Activated CD8-positive, alpha-beta memory T cell treated with anti-CD3 and anti-CD28 coated beads, Interleukin-2, amount 10 ng/mL, durations not matched to agents 7 days and 5 days (primary cell): ENCODE results near the gene ATP6V1B1. TPM values are rescaled to one million over a fixed set of nuclear protein-coding genes. Genes with fewer than 3 reads are reported as not detected.
"Not testable (repeated sequence)": the region's sequence is repeated elsewhere in the genome, so short reads cannot be mapped to it uniquely, and the experiment has no call there.

Experiments
- ATAC-seq: fragments of 150-1000 bp; cut with Tn5 transposase; one replicate; pipeline ENCODE4 v1.10.0; 2021; ENCODE audit warnings: moderate library complexity
- CTCF ChIA-PET: fragments of 350-600 bp; sonication (Branson Sonifier 250); formaldehyde crosslinking; loops from one replicate; lab custom pipeline; 2021; ENCODE audit warnings: antibody characterized with exemption; lab: Charles Lee
- DNase-seq: peaks from one replicate; pipeline ENCODE4 v3.0.0-alpha.2; 2020
- H3K27ac Mint-ChIP-seq: one replicate; pipeline ENCODE4 v1.8.0; 2021; ENCODE audit warnings: mild to moderate bottlenecking, mixed read lengths
- H3K27me3 Mint-ChIP-seq: one replicate; pipeline ENCODE4 v1.8.0; 2021; ENCODE audit warnings: mixed read lengths
- H3K36me3 Mint-ChIP-seq: one replicate; pipeline ENCODE4 v1.8.0; 2021; ENCODE audit warnings: mild to moderate bottlenecking, mixed read lengths
- H3K4me1 Mint-ChIP-seq: one replicate; pipeline ENCODE4 v1.8.0; 2021; ENCODE audit warnings: mixed read lengths
- H3K4me3 Mint-ChIP-seq: one replicate; pipeline ENCODE4 v1.8.0; 2021; ENCODE audit warnings: mild to moderate bottlenecking, moderate library complexity, mixed read lengths
- H3K9me3 Mint-ChIP-seq: one replicate; pipeline ENCODE4 v1.8.0; 2022; ENCODE audit warnings: low read depth, mixed read lengths
- total RNA-seq, 2 experiments: library from RNA; stranded (reverse); gene quantifications; one replicate each; pipeline ENCODE4 v1.2.3, GENCODE V29; 2021

ATP6V1B1 gene
- total RNA-seq, 2 experiments from 2014 or later, result not detected

DNA sequence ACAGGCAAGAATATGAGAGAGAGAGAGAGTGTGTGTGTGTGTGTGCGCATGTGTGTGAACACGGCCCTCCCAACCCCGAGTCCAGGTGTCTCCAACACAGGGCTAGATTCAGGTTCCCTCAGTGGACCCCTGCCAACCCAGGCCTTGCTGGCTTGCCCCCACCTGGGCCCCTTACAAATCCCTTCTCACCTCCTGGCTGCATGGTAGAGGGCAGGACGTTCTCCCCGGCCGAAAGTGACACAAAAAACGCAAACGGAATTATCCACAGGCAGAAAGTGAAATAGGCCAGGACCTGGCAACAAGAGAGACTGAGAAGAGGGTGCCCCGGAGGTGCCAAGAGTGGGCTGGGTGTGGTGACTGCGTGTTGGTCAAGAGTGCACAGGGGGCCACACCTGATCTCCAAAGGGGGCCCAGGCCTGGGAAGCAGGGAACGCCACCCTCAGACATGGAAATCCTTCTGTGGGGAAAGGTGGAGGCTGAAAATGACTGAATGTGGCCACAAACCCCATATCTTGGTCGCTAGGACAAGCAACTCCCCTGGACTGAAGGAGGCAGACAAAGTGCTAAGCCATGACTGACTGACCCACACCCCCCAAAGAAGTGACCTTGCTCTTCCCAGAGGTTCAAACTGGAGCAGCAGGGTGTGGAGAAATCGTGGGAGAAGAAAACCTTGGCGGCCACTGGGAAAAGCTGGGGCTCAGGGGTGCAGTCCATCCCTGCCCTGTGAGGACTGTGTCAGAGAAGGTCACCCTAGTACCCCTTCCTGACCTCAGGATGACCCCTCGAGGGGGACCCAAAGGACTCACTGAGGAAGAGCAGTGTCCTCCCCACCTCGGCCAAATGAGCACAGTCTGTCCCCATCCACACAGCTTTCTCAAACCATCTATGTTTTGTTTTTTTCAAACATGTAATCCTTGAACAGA, 53.3 kb downstream of the ATP6V1B1 start:
- Mint-ChIP-seq H3K9me3 (no peaks in the 10 kb centered on the region), H3K27ac (no peak overlapping the region)
- CTCF ChIA-PET, result interaction anchor here (0.7 kb wide), 2 partner anchors 18 to 23 kb away, joined by 3 read pairs; no protein-coding TSS in a partner anchor

DNA sequence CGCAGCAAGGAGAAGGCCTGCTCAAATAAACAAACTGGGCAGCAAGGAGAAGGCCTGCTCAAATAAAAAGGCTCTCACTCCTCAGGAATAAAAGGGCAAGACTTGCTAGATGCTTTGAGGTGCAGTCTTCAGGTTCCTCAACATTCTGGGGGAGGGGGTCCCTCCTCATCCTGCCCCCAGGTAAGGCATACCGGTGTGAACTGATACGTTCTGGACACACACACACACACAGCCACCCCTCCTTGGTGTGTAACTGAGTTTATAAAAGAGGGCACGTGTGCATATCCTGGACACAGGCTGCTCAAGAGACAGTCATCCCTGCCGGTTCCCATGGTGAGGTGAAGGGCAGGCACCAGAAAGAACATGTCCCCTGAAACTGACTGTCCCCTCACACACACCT, 54.5 kb downstream of the ATP6V1B1 start:
- Mint-ChIP-seq H3K9me3 (no peaks in the 10 kb centered on the region), H3K27me3 (no peaks in the 10 kb centered on the region), H3K27ac (no peak overlapping the region), H3K4me1 (peaks cover 22% of the 10 kb centered on the region), H3K4me3 (no peak overlapping the region), H3K36me3 (peaks cover 21% of the 10 kb centered on the region)
- CTCF ChIA-PET, result interaction anchor here (1.0 to 2.7 kb wide), 2 partner anchors 11 to 25 kb away, joined by 3 to 9 read pairs; no protein-coding TSS in a partner anchor
- ATAC-seq (no peak), DNase-seq (no peak)

More for the DNA sequence above, 53.3 kb downstream of the ATP6V1B1 start:
- peaks cover 19% of the 10 kb centered on the region for H3K36me3 Mint-ChIP-seq
- H3K4me1 Mint-ChIP-seq, result peaks cover 30% of the 10 kb centered on the region
- H3K4me3 Mint-ChIP-seq, result no peak overlapping the region
- peak; percentile 23 for DNase-seq
- no peak for ATAC-seq
- no peaks in the 10 kb centered on the region for H3K27me3 Mint-ChIP-seq

DNA sequence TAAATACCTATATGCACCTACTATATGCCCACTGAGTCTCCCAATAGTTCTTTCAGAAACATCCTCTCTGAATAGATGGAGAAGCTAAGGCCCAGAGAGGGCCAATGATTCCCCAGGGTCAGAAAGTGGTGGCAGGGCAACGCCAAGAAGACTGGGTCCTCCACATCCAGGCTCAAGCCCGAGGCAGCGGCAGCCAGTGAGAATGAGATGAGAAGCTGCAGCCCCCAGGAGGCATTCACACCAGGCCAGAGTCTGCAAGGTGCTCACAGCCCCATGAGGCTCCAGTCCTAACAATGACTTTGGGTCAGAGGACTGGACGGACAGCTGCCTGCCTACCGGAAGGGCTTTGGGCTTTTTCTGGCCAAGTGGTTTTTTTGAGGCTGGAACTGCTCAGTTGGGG, 55.4 kb downstream of the ATP6V1B1 start:
- CTCF ChIA-PET, result interaction anchor here (1.0 to 2.7 kb wide), 3 partner anchors 10 to 26 kb away, joined by 3 to 9 read pairs (median 3); no protein-coding TSS in a partner anchor
- H3K4me3 Mint-ChIP-seq, result no peak overlapping the region
- peaks cover 17% of the 10 kb centered on the region for H3K36me3 Mint-ChIP-seq
- H3K27ac Mint-ChIP-seq, result no peak overlapping the region
- ATAC-seq, result no peak
- no peaks in the 10 kb centered on the region for H3K9me3 Mint-ChIP-seq
- H3K4me1 Mint-ChIP-seq, result peaks cover 25% of the 10 kb centered on the region
- no peaks in the 10 kb centered on the region for H3K27me3 Mint-ChIP-seq
- DNase-seq, result peak; percentile 28

DNA sequence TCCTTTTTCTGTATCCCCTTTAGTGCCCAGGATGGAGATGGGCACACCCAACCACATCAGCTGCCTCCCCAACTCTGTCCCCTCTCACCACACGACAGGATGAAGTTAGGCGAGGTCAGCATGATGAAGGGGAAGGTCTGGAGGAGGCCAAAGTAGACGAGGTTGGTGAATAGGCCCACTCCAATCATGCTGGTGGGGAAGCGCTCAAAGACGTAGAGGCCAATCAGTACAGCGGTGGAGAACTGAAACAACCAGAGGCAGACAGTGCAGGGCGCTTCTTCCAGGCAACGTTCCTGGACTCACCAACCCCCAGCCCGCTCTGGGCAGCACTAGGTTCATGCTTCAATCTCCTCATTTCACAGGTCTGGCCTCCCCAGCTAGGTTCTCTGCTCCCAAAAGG, 56.0 kb downstream of the ATP6V1B1 start:
- Mint-ChIP-seq H3K36me3 (peaks cover 12% of the 10 kb centered on the region), H3K27ac (no peak overlapping the region), H3K4me3 (no peak overlapping the region), H3K9me3 (no peaks in the 10 kb centered on the region), H3K4me1 (peaks cover 25% of the 10 kb centered on the region), H3K27me3 (no peaks in the 10 kb centered on the region)
- ATAC-seq (no peak), DNase-seq (peak; percentile 27)
- CTCF ChIA-PET, result interaction anchor here (1.5 to 3.0 kb wide), 4 partner anchors 8 to 14 kb away, joined by 3 to 18 read pairs (median 8); partner anchors contain the start of gene ANKRD53

DNA sequence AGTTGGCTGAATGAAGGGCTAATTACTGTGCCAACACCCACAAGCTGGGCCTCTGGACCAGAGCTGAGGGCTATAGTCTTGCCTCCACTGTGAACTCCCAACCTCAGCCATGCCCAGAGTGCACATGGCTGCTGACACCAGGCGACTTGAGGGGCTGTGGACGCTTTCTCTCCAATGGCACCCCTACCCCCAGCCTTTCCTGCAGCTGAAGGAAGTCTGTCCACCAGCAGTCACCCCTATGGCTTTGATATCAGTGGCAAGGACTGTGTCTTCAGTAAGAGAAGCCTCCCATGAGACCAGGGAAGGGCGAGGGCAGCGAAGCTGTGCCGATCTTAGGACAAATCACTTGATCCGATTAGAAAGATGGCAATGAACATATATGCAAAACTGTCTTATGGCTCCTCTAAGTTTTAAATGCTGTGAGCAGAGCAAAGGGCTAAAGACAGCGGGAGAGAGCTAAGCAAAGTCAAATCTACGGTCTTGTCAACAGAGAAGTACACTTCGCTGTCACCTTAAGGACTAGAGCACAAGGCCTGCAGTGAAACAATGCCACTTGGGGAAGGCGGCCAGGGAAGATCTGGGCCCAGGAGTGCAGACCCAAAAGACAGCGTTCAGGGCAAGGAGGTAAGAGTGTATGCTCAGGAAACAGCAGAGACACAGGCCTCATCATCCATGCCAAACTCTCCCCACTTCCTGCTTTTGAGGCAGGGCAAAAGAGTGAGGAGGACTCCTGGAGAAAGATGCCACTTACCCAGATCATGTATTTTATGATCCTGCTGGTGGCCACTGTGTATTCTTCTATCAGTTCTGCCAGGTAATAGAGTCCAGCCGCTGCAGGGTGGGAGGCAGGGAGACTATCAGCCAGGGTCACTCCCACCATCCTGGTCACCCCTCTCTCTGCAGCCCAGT, 57.5 kb downstream of the ATP6V1B1 start:
- Mint-ChIP-seq H3K9me3 (no peaks in the 10 kb centered on the region), H3K4me3 (peak overlapping the region; percentile 96), H3K36me3 (peaks cover 8% of the 10 kb centered on the region), H3K4me1 (peaks cover 25% of the 10 kb centered on the region), H3K27ac (peak overlapping the region; percentile 84), H3K27me3 (no peaks in the 10 kb centered on the region)
- DNase-seq (peak; percentile 42), ATAC-seq (no peak)
- CTCF ChIA-PET, result interaction anchor here (1.2 to 3.0 kb wide), 5 partner anchors 8 to 33 kb away, joined by 3 to 18 read pairs (median 8); partner anchors contain the start of gene ANKRD53

DNA sequence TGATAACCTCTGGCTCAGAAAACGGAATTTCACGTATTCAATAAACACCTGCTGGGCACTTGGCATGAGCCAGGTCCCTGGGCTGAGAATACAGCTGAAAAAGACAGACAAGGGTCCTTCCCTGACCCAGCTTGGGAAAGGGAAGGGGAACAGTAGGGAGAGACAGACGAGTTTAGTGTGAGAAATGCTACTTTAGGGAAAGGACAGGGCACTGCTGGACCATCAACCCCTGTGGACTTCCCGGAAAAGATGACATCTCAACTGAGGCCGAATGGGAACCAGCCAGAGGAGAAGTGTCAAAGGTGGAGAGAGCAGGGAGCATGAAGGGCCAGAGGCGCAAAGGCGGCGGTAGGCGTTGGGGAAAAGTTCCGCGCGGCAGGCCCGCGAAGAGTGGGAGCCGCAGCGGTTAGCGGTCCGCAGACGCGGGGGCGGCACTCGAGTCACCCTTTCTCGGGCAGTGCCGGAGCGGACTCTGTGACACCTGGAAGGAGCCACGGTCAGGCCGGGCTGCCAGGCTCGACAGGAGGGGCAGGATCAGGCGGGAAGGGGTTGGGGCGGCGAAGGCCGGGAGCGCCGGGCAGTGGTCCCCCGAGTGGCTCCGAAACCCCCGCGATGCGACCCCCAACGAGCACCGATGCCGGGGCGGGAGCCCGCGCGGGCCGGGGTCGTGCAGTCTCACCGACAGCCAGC, 58.5 kb downstream of the ATP6V1B1 start:
- Mint-ChIP-seq H3K27ac (peak overlapping the region; percentile 84), H3K36me3 (peaks cover 6% of the 10 kb centered on the region), H3K27me3 (no peaks in the 10 kb centered on the region), H3K4me3 (peak overlapping the region; percentile 96), H3K4me1 (peaks cover 31% of the 10 kb centered on the region), H3K9me3 (no peaks in the 10 kb centered on the region)
- peak; percentile 62 for DNase-seq
- CTCF ChIA-PET, result interaction anchor here (1.2 to 3.0 kb wide), 3 partner anchors 10 to 34 kb away, joined by 3 to 18 read pairs (median 6); no protein-coding TSS in a partner anchor
- ATAC-seq, result peak; percentile 33

DNA sequence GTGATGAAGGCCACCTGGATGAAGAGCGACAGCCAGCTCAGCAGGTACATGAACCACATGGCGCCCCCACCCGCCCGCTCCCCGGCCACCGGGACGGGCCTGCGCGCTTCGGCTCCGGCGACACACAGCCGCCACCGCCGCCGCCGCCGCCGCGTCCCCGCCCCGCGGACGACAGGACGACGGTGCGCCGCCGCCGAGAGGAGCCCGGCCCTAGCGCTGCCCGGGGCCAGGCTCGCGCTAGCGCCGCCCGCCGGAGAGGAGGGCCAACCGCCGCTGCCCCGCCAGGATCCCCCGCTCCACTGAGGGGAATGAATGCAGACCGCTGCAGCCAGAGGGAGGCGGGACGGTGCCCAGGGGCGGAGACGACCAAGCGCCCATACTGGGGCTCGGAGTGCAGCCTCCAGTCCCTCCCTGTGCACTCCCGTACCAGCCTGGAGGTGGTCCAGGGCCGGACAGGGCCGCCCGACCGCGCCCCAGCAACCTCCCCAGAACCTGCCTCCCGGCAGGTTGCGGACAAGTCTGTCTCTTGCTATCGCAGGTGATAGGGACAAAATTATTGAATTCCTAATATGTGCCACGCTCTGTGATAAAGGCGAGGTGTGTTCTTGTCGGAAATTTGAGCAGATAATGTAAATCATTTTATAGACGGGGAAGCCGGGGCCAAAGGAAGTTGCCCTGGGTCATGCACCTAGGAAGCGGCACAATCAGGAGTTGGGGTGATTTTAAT, 59.2 kb downstream of the ATP6V1B1 start, which contains the start of gene TEX261:
Gene TEX261, minus strand, starts transcription at position 175 of the 727 bp plus-strand sequence. Its CDS starts 116 bp downstream, at position 59.
- ATAC-seq, result peak; percentile 98
- CTCF ChIA-PET, result no interaction called here

DNA sequence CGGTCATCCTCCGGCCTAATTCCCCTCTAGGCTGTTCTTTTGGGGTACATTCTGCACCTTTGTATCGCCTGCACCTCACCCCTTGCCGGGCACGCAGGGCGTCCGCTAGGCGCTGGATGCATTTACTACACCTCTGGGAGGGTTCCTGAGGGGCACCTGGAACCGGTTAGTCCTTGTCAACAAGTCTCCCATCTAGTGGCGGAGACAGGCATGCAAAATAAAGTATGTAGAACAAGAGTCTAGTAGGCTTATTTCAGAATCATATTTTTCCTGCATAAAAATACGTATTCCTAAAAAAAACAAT, 59.7 kb downstream of the ATP6V1B1 start:
- Mint-ChIP-seq H3K4me1 (peaks cover 41% of the 10 kb centered on the region), H3K27me3 (no peaks in the 10 kb centered on the region), H3K36me3 (peaks cover 6% of the 10 kb centered on the region), H3K4me3 (peak overlapping the region; percentile 96), H3K27ac (peak overlapping the region; percentile 78), H3K9me3 (no peaks in the 10 kb centered on the region)
- DNase-seq, result peak; percentile 77
- CTCF ChIA-PET, result no interaction called here
- ATAC-seq, result peak; percentile 45

More for the DNA sequence above, 59.2 kb downstream of the ATP6V1B1 start, which contains the start of gene TEX261:
- peaks cover 6% of the 10 kb centered on the region for H3K36me3 Mint-ChIP-seq
- H3K4me1 Mint-ChIP-seq, result peaks cover 38% of the 10 kb centered on the region
- H3K4me3 Mint-ChIP-seq, result peak within 1 kb of the TSS; percentile 96
- peak; percentile 92 for DNase-seq
- no peaks in the 10 kb centered on the region for H3K27me3 Mint-ChIP-seq
- H3K27ac Mint-ChIP-seq, result peak within 1 kb of the TSS; percentile 84
- H3K9me3 Mint-ChIP-seq, result no peaks in the 10 kb centered on the region

DNA sequence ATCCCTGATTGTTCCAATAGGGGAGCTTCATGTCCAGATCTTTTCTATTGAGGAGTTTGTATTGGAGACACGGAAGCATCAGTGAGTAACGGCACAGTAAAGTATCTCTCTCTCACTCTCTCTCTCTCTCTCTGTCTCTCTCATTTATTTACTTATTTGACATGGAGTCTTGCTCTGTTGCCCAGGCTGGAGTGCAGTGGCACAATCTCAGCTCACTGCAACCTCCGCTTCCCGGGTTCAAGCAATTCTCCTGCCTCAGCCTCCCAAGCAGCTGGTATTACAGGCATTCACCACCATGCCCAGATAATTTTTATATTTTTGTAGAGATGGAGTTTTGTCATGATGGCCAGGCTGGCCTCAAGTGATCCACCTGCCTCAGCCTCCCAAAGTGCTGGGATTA, 63.2 kb downstream of the ATP6V1B1 start:
- not testable (repeated sequence) for H3K27me3 Mint-ChIP-seq, H3K27ac Mint-ChIP-seq, H3K4me3 Mint-ChIP-seq, H3K9me3 Mint-ChIP-seq, H3K36me3 Mint-ChIP-seq, ATAC-seq, DNase-seq
- CTCF ChIA-PET, result interaction anchor here (4.2 to 4.8 kb wide), 2 partner anchors 16 to 34 kb away, joined by 50 to 72 read pairs; no protein-coding TSS in a partner anchor
- peaks cover 35% of the 10 kb centered on the region for H3K4me1 Mint-ChIP-seq

DNA sequence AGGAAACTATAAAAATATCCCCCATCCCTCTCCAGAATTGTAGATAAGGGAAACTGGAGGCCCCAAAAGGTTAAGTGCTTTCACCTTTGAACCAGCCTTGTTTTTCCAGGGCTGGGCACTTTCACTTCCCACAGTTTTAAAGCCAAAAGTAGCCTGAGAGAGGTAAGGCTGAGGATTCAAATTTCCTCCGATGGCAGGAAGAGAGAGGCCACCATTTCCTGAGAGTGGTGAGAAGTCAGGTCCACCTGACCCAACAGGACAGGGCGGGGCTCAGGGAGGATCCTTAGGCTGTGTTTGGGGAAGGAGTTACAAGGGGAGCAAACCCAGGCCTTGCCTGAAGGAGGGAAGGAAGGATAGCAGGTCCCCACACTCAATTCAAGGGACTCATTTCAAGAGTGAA, 63.7 kb downstream of the ATP6V1B1 start:
- no peaks in the 10 kb centered on the region for H3K27me3 Mint-ChIP-seq
- no peaks in the 10 kb centered on the region for H3K9me3 Mint-ChIP-seq
- CTCF ChIA-PET, result interaction anchor here (4.2 to 4.8 kb wide), 2 partner anchors 16 to 34 kb away, joined by 50 to 72 read pairs; no protein-coding TSS in a partner anchor
- no peak for ATAC-seq
- H3K36me3 Mint-ChIP-seq, result no peaks in the 10 kb centered on the region
- no peak overlapping the region for H3K4me3 Mint-ChIP-seq
- H3K4me1 Mint-ChIP-seq, result peaks cover 33% of the 10 kb centered on the region
- peak overlapping the region; percentile 26 for H3K27ac Mint-ChIP-seq
- DNase-seq, result no peak

DNA sequence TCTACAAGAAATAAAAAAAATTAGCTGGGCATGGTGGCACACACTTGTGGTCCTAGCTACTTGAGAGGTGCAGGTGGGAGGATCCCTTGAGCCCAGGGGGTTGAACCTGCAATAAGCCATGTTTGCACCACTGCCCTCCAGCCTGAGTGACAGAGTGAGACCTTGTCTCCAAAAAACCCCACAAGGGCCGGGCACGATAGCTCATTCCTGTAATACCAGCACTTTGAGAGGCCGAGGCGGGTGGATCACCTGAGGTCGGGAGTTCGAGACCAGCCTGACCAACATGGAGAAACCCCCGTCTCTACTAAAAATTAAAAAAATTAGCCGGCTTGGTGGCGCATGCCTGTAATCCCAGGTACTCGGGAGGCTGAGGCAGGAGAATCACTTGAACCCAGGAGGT, 64.2 kb downstream of the ATP6V1B1 start:
- H3K27me3 Mint-ChIP-seq, H3K27ac Mint-ChIP-seq, H3K4me3 Mint-ChIP-seq, H3K36me3 Mint-ChIP-seq, H3K9me3 Mint-ChIP-seq, ATAC-seq: not testable (repeated sequence)
- peak; percentile 39 for DNase-seq
- peaks cover 33% of the 10 kb centered on the region for H3K4me1 Mint-ChIP-seq
- CTCF ChIA-PET, result interaction anchor here (1.6 to 4.8 kb wide), 4 partner anchors 8 to 35 kb away, joined by 9 to 72 read pairs (median 30); no protein-coding TSS in a partner anchor
